Hematopoietic multipotent progenitor cell treated with erythropoietin and hydrocortisone succinate and interleukin-3 and kit ligand, for 17 days (in vitro differentiated cells): ENCODE measurements around the gene RBMS3.

ENCODE experiments used
- DNase-seq: peaks from one replicate; pipeline ENCODE4 v3.0.0-alpha.2; 2015; ENCODE audit warnings: low spot score

RBMS3 gene

GRCh38 chr3:29741231-29741630 is 460.4 kb downstream of the RBMS3 start:
- no peak for DNase-seq

- DNase-seq, result no peak
Observed at GRCh38 chr3:29745232-29745870, 464.5 kb downstream of the RBMS3 start.

GRCh38 chr3:29746163-29746760 is 465.4 kb downstream of the RBMS3 start:
- no peak for DNase-seq

- DNase-seq, result no peak
Observed at GRCh38 chr3:29747991-29748390, 467.1 kb downstream of the RBMS3 start.

GRCh38 chr3:29751647-29752314 is 470.9 kb downstream of the RBMS3 start:
- DNase-seq, result no peak

GRCh38 chr3:29754346-29754745 is 473.5 kb downstream of the RBMS3 start:
- DNase-seq, result no peak

- no peak for DNase-seq
Observed at GRCh38 chr3:29755416-29755815, 474.5 kb downstream of the RBMS3 start.

GRCh38 chr3:29757054-29757777 is 476.3 kb downstream of the RBMS3 start:
- no peak for DNase-seq

GRCh38 chr3:29758108-29758433 is 477.2 kb downstream of the RBMS3 start:
- DNase-seq, result no peak

- DNase-seq, result no peak
Observed at GRCh38 chr3:29758434-29759322, 477.8 kb downstream of the RBMS3 start.

GRCh38 chr3:29759411-29760225 is 478.7 kb downstream of the RBMS3 start:
- DNase-seq, result no peak

GRCh38 chr3:29760226-29760685 is 479.4 kb downstream of the RBMS3 start:
- DNase-seq, result no peak

- DNase-seq, result no peak
Observed at GRCh38 chr3:29761517-29761916, 480.6 kb downstream of the RBMS3 start.

GRCh38 chr3:29763115-29763514 is 482.2 kb downstream of the RBMS3 start:
- no peak for DNase-seq

GRCh38 chr3:29764041-29764440 is 483.2 kb downstream of the RBMS3 start:
- no peak for DNase-seq

GRCh38 chr3:29764603-29765254 is 483.9 kb downstream of the RBMS3 start:
- DNase-seq, result no peak

- no peak for DNase-seq
Observed at GRCh38 chr3:29771602-29772001, 490.7 kb downstream of the RBMS3 start.

- DNase-seq, result no peak
Observed at GRCh38 chr3:29772436-29772835, 491.6 kb downstream of the RBMS3 start.

- no peak for DNase-seq
Observed at GRCh38 chr3:29773481-29773880, 492.6 kb downstream of the RBMS3 start.

GRCh38 chr3:29775340-29775739 is 494.5 kb downstream of the RBMS3 start:
- no peak for DNase-seq
